Loucy (cell line): ENCODE measurements around the gene GPR39.

Experiments
- H2AFZ ChIP-seq: fragments of 200-600 bp; sonication (generic); 2 replicates; pipeline ENCODE4 v1.6.0; 2016; ENCODE audit warnings: antibody characterized with exemption, mild to moderate bottlenecking, low read length, moderate library complexity
- H3F3A ChIP-seq: fragments of 200-600 bp; 2 replicates; pipeline ENCODE4 v1.6.0; 2016; ENCODE audit warnings: antibody characterized with exemption, low read depth, mild to moderate bottlenecking
- H3K27me3 ChIP-seq: fragments of 200-600 bp; sonication (generic); 2 replicates; pipeline ENCODE4 v1.6.1; 2014; ENCODE audit warnings: low read length, mild to moderate bottlenecking; ENCODE audit not compliant: insufficient read depth, poor library complexity, severe bottlenecking
- H3K36me3 ChIP-seq: fragments of 200-600 bp; sonication (generic); 2 replicates; pipeline ENCODE4 v1.6.1; 2016; ENCODE audit warnings: low read length; ENCODE audit not compliant: insufficient read depth
- H3K4me1 ChIP-seq: fragments of 200-600 bp; sonication (generic); 2 replicates; pipeline ENCODE4 v1.5.1; 2014; ENCODE audit warnings: low read length, mild to moderate bottlenecking; ENCODE audit not compliant: insufficient read depth, poor library complexity, severe bottlenecking
- H3K4me2 ChIP-seq: fragments of 200-600 bp; sonication (generic); 2 replicates; pipeline ENCODE4 v1.6.0; 2014; ENCODE audit warnings: antibody characterized with exemption, low read length, low read depth, mild to moderate bottlenecking; ENCODE audit not compliant: poor library complexity, severe bottlenecking
- H3K4me3 ChIP-seq: fragments of 200-600 bp; sonication (generic); 2 replicates; pipeline ENCODE4 v1.5.1; 2014; ENCODE audit warnings: low read length, mild to moderate bottlenecking, mixed read lengths; ENCODE audit not compliant: poor library complexity, severe bottlenecking
- H3K79me2 ChIP-seq: fragments of 200-600 bp; sonication (generic); 2 replicates; pipeline ENCODE4 v1.6.1; 2014; ENCODE audit warnings: low read length; ENCODE audit not compliant: insufficient read depth
- H3K9ac ChIP-seq: fragments of 200-600 bp; sonication (generic); 2 replicates; pipeline ENCODE4 v1.6.0; 2014; ENCODE audit warnings: mild to moderate bottlenecking, low read depth, low read length, moderate library complexity; ENCODE audit not compliant: poor library complexity, severe bottlenecking
- H3K9me2 ChIP-seq: fragments of 200-600 bp; sonication (generic); replicated peaks from 2 replicates; pipeline ENCODE4 v1.6.1; 2016; ENCODE audit warnings: low read depth, low read length, mixed read lengths
- H3K9me3 ChIP-seq: fragments of 200-600 bp; sonication (generic); 2 replicates; pipeline ENCODE4 v1.6.1; 2014; ENCODE audit warnings: mild to moderate bottlenecking, antibody characterized with exemption, low read length, low read depth; ENCODE audit not compliant: insufficient read depth
- H4K20me1 ChIP-seq: fragments of 200-600 bp; sonication (generic); 2 replicates; pipeline ENCODE4 v1.6.0; 2014; ENCODE audit warnings: antibody characterized with exemption, low read length, mild to moderate bottlenecking; ENCODE audit not compliant: insufficient read depth, poor library complexity, severe bottlenecking
- EZH2phosphoT487 ChIP-seq: fragments of 200-600 bp; IDR thresholded peaks from 2 replicates; pipeline ENCODE4 v1.6.1; 2018; ENCODE audit warnings: antibody characterized with exemption, mild to moderate bottlenecking, moderate library complexity, borderline replicate concordance
- TF ChIP-seq, protein P1 (sequence below): fragments of 200-600 bp; sonication (generic); conservative IDR thresholded peaks from 2 replicates; pipeline ENCODE4 v1.5.1; 2014; ENCODE audit warnings: mild to moderate bottlenecking, antibody characterized with exemption, low read length

Gene GPR39

DNA sequence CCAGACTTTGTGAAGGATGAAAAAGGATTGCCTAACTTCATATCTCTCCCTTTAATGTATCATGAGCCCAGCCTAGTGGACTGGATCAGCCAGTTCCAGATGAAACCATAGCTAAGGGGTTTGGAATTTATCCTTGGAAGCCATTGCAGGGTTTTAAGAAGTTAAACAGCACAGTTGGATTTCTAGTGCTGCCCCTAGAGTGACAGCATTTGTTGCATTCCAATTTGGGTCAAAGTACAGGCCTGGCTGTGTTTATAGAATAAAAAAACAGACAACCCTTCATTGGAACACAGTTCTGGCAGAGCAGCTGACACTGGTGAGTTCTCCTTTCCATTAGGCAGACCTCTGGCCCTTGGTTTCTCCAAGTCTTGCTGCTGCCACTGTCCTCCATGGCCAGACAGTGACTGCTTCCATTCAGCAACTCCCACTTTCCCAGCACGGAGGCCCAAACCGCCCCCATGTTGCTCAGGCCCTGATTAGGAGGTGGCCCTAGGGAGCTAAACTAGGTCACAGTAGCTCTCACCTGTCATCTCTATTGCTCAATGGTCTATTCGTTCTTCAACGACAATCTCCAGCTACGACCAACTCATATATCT lies 8.0 kb downstream of the GPR39 start:
- Histone ChIP-seq H3F3A (no peaks in the 10 kb centered on the region), H3K27me3 (no peaks in the 10 kb centered on the region), H3K79me2 (no peaks in the 10 kb centered on the region), H3K9ac (no peak overlapping the region), H3K4me1 (no peaks in the 10 kb centered on the region), H4K20me1 (no peaks in the 10 kb centered on the region), H3K4me3 (no peak overlapping the region), H2AFZ (no peak overlapping the region), H3K9me3 (no peaks in the 10 kb centered on the region), H3K36me3 (no peaks in the 10 kb centered on the region), H3K4me2 (no peak overlapping the region), H3K9me2 (no peaks in the 10 kb centered on the region)
- TF ChIP-seq EZH2phosphoT487, result no peak
- TF ChIP-seq, protein P1, sequence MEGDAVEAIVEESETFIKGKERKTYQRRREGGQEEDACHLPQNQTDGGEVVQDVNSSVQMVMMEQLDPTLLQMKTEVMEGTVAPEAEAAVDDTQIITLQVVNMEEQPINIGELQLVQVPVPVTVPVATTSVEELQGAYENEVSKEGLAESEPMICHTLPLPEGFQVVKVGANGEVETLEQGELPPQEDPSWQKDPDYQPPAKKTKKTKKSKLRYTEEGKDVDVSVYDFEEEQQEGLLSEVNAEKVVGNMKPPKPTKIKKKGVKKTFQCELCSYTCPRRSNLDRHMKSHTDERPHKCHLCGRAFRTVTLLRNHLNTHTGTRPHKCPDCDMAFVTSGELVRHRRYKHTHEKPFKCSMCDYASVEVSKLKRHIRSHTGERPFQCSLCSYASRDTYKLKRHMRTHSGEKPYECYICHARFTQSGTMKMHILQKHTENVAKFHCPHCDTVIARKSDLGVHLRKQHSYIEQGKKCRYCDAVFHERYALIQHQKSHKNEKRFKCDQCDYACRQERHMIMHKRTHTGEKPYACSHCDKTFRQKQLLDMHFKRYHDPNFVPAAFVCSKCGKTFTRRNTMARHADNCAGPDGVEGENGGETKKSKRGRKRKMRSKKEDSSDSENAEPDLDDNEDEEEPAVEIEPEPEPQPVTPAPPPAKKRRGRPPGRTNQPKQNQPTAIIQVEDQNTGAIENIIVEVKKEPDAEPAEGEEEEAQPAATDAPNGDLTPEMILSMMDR, result no peak

DNA sequence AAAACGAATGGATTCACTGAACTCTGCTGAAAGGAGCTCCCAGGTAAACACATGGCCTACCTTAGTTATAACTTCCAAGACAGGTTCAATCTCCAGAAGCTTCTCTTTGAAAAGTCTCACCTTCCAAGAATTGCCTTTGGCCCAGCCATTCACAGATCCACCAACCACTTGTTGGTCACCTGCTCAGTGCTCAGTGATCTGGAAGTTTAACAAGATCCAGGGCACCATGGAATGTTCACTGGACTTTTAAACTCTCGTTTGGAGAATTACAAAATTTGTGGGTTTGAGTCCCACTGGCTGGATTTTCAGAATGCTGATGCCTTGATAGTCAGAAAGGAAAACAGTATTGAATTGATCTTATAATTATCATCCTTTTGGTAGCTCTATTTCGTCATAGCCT lies 9.4 kb downstream of the GPR39 start:
- H3F3A ChIP-seq, result no peaks in the 10 kb centered on the region
- no peaks in the 10 kb centered on the region for H3K79me2 ChIP-seq
- H3K9me2 ChIP-seq, result no peaks in the 10 kb centered on the region
- no peak overlapping the region for H3K4me3 ChIP-seq
- no peak for TF ChIP-seq EZH2phosphoT487
- TF ChIP-seq, protein P1, result no peak
- H3K27me3 ChIP-seq, result no peaks in the 10 kb centered on the region
- H2AFZ ChIP-seq, result no peak overlapping the region
- no peaks in the 10 kb centered on the region for H3K9me3 ChIP-seq
- H3K4me2 ChIP-seq, result no peak overlapping the region
- no peaks in the 10 kb centered on the region for H4K20me1 ChIP-seq
- H3K36me3 ChIP-seq, result no peaks in the 10 kb centered on the region
- no peak overlapping the region for H3K9ac ChIP-seq
- H3K4me1 ChIP-seq, result no peaks in the 10 kb centered on the region

DNA sequence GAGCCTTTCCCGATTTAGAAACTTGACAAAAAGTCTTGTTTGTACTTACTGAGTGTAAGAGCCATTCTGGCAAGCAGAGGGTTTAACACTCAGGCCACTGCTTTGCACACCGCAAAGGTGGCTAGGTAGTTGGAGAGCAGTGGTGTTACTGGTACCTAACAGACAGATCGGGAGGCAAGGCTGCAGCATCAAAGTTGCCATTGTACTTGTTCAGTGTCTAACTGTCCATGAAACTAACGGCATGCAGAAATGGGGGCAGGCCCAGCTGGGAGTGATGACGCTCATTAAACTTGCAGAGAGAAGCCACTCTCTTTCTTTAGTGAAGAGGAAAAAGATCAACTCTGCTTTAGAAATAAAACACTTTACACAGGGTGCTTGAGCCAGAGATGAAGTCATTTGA lies 10.1 kb downstream of the GPR39 start:
- Histone ChIP-seq H3K27me3 (no peaks in the 10 kb centered on the region), H4K20me1 (no peaks in the 10 kb centered on the region), H3K4me1 (no peaks in the 10 kb centered on the region), H3K36me3 (no peaks in the 10 kb centered on the region), H3K4me2 (no peak overlapping the region), H3K79me2 (no peaks in the 10 kb centered on the region), H3K9me2 (no peaks in the 10 kb centered on the region), H2AFZ (no peak overlapping the region), H3K9ac (no peak overlapping the region), H3K9me3 (no peaks in the 10 kb centered on the region), H3K4me3 (no peak overlapping the region), H3F3A (no peaks in the 10 kb centered on the region)
- no peak for TF ChIP-seq EZH2phosphoT487
- TF ChIP-seq, protein P1, result no peak
